Tibial artery (tissue), 4 donors: ENCODE data around the gene CDC42BPA.

Experiments
- DNase-seq, 2 donors: peaks; one replicate each; pipeline ENCODE4 v3.0.0-alpha.2; 2019
- H3K27ac ChIP-seq, 2 donors: fragments of 200-600 bp; sonication (generic) in 1 of 2; 1 replicate in 1 of 2; 2 replicates in 1 of 2; pipeline ENCODE4 v1.5.1; 2018 to 2019; ENCODE audit warnings: mild to moderate bottlenecking in 1 of 2
- H3K27me3 ChIP-seq, 2 donors: fragments of 200-600 bp; sonication (generic) in 1 of 2; one replicate each; pipeline versions ENCODE4 v1.5.1 to v1.6.0; 2016 to 2019
- H3K36me3 ChIP-seq, 3 donors: fragments of 200-600 bp; sonication (generic) in 2 of 3; one replicate each; pipeline ENCODE4 v1.5.1; 2016 to 2019; ENCODE audit warnings: mild to moderate bottlenecking in 2 of 3
- H3K4me1 ChIP-seq, 4 donors: fragments of 200-600 bp; sonication (generic) in 2 of 4; 1 replicate in 3 of 4; 2 replicates in 1 of 4; pipeline ENCODE4 v1.5.1; 2016 to 2019
- H3K4me3 ChIP-seq, 2 donors: fragments of 200-600 bp; sonication (generic) in 1 of 2; 1 replicate in 1 of 2; 2 replicates in 1 of 2; pipeline ENCODE4 v1.5.1; 2018 to 2019; ENCODE audit warnings: mild to moderate bottlenecking in 2 of 2
- H3K9me3 ChIP-seq, 3 donors: fragments of 200-600 bp; sonication (generic) in 1 of 3; one replicate each; pipeline ENCODE4 v1.5.1; 2016 to 2019
- intact Hi-C: fragments of 100-400 bp; cut with DNase I; formaldehyde crosslinking; loops from one replicate; pipeline ENCODE4 v1.15.0; 2023; ENCODE audit warnings: low total_unique reads
- TF ChIP-seq, protein P1 (sequence below), 2 experiments: fragments of 200-600 bp in 1 of 2; fragments of 450-650 bp in 1 of 2; IDR thresholded peaks; one replicate each; pipeline ENCODE4 v1.5.1; 2017 to 2019; ENCODE audit warnings: antibody characterized with exemption in 2 of 2, mild to moderate bottlenecking in 1 of 2, moderate library complexity in 1 of 2

Gene CDC42BPA

DNA sequence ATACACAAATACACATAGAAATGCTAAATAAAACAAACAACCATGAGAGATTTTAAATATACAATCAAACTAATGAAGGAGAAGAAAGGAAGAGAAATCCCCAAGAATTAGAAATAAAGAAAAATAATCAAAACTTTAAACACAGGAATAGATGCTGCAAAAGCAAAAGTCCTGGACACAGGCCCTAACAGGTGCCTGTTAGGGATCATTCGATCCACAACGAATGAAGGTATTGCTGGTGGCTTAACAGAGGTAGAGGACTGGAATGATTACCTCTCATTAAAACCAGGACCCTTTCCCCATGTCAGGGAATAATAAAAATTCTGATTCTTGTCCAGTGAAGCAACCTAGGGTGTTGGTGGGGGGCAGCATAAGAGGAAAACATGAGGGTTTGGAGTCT lies 56.8 kb downstream of the CDC42BPA start:
- intact Hi-C loops, result no loop called here
- TF ChIP-seq, protein P1, sequence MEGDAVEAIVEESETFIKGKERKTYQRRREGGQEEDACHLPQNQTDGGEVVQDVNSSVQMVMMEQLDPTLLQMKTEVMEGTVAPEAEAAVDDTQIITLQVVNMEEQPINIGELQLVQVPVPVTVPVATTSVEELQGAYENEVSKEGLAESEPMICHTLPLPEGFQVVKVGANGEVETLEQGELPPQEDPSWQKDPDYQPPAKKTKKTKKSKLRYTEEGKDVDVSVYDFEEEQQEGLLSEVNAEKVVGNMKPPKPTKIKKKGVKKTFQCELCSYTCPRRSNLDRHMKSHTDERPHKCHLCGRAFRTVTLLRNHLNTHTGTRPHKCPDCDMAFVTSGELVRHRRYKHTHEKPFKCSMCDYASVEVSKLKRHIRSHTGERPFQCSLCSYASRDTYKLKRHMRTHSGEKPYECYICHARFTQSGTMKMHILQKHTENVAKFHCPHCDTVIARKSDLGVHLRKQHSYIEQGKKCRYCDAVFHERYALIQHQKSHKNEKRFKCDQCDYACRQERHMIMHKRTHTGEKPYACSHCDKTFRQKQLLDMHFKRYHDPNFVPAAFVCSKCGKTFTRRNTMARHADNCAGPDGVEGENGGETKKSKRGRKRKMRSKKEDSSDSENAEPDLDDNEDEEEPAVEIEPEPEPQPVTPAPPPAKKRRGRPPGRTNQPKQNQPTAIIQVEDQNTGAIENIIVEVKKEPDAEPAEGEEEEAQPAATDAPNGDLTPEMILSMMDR (IDR thresholded peaks at IDR 0.05), result no peak
- DNase-seq, result no peak

DNA sequence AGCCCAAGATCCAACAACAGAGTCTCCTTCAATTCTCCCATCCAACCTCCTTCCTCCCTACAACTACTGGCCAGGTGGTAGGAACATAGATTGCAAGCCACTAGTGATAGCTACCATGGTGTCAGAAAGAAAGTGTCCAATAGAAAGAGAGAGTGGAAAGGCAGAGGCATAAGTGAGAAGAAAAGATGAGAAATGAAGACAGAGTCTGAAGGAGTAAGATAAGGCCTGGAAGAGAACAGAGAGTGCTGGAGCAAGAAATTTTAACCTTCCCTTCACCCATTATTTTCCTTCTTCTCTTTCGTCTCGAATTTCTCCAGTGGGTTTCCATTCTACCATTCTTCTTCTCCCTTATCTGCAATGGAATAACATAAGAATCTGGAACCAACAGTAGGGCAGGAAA lies 57.9 kb downstream of the CDC42BPA start:
- H3K9me3 ChIP-seq, result no peaks in the 10 kb centered on the region
- DNase-seq, result no peak
- H3K4me3 ChIP-seq, result no peak overlapping the region
- H3K36me3 ChIP-seq, result no peaks in the 10 kb centered on the region
- intact Hi-C loops, result no loop called here
- peaks cover 0 to 15% (median 0%) of the 10 kb centered on the region in 4 donors for H3K4me1 ChIP-seq
- H3K27ac ChIP-seq, result no peak overlapping the region
- no peaks in the 10 kb centered on the region for H3K27me3 ChIP-seq
- TF ChIP-seq, protein P1 (IDR thresholded peaks at IDR 0.05), result no peak

More for the DNA sequence above, 56.8 kb downstream of the CDC42BPA start:
- H3K27me3 ChIP-seq, result no peaks in the 10 kb centered on the region
- H3K27ac ChIP-seq, result no peak overlapping the region
- peaks cover 0 to 23% (median 0%) of the 10 kb centered on the region in 4 donors for H3K4me1 ChIP-seq
- no peaks in the 10 kb centered on the region for H3K9me3 ChIP-seq
- H3K4me3 ChIP-seq, result no peak overlapping the region
- no peaks in the 10 kb centered on the region for H3K36me3 ChIP-seq

DNA sequence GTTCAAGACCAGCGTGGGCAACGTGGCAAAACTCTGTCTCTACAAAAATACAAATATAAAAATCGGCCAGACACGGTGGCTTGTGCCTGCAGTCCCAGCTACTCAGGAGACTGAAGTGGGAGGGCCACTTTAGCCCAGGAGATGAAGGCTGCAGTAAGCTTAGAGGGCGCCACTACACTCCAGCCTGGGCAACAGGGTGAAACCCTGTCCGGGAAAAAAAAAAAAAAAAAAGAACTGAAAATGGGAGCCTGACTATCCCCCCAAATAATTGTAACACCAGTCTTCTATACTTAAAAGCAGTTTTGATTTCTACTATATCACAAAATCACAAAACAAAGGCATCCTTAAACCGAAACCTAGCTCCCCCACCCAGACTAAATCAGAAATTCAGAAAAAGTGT lies 60.3 kb downstream of the CDC42BPA start:
- no peaks in the 10 kb centered on the region for H3K9me3 ChIP-seq
- intact Hi-C loops, result no loop called here
- H3K27ac ChIP-seq, result no peak overlapping the region
- TF ChIP-seq, protein P1 (IDR thresholded peaks at IDR 0.05), result no peak
- DNase-seq, result no peak
- H3K36me3 ChIP-seq, result no peaks in the 10 kb centered on the region
- no peaks in the 10 kb centered on the region for H3K27me3 ChIP-seq
- H3K4me3 ChIP-seq, result no peak overlapping the region
- peaks cover 0 to 9% (median 0%) of the 10 kb centered on the region in 4 donors for H3K4me1 ChIP-seq

DNA sequence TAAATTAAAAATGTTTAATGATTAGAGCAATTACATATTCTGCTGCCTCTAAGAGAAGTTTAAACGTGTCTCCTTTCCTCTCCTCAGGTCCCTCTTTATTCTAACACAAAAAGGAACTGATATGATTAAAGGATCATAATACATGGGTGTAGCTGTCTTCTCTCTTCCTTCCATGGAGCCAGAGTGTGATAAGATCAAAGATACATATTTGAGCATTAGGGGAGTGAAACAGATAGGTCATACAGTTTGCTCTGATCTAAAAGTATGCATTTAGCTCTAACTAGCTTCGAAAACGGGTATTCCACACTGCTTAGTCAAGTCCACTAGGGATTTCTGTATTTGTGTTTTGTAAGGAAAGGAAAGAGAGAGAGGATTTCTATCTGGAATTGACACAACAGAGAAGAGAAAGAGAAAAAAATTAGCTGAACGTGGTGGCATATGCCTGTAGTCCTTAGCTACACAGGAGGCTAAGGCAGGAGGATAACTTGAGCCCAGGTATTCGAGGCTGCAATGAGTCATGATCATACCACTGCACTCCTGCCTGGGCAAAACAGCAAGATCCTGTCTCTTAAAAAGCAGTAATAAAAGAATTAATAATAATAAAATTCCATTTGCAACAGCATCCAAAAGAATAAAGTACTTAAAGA lies 63.1 kb downstream of the CDC42BPA start:
- H3K4me3 ChIP-seq, result no peak overlapping the region
- no peak for DNase-seq
- intact Hi-C loops, result no loop called here
- no peaks in the 10 kb centered on the region for H3K9me3 ChIP-seq
- H3K27me3 ChIP-seq, result no peaks in the 10 kb centered on the region
- no peaks in the 10 kb centered on the region for H3K36me3 ChIP-seq
- H3K27ac ChIP-seq, result no peak overlapping the region
- TF ChIP-seq, protein P1 (IDR thresholded peaks at IDR 0.05), result no peak
- no peaks in the 10 kb centered on the region for H3K4me1 ChIP-seq

DNA sequence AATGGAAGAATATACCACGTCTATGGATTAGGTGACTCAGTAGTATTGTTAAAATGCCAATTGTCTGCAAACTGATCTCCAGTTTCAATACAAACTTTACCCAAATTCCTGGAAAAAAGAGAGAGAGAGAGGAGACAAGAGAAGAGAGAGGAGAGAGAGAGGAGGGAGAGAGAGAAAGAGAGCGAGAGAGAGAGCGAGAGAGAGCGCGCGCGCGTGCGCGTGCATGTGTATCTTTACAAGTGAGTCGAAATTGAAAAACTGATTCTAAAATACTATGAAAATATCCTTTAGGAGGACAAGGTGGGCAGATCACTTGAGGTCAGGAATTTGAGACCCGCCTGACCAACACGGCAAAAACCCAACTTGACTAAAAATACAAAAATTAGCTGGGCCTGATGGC lies 65.2 kb downstream of the CDC42BPA start:
- H3K27ac ChIP-seq, result no peak overlapping the region
- no peak overlapping the region for H3K4me3 ChIP-seq
- DNase-seq, result no peak
- no peaks in the 10 kb centered on the region for H3K9me3 ChIP-seq
- TF ChIP-seq, protein P1 (IDR thresholded peaks at IDR 0.05), result no peak
- H3K27me3 ChIP-seq, result no peaks in the 10 kb centered on the region
- H3K4me1 ChIP-seq, result no peaks in the 10 kb centered on the region
- intact Hi-C loops, result no loop called here
- no peaks in the 10 kb centered on the region for H3K36me3 ChIP-seq
